GM20000 (cell line): ENCODE results near the gene ADK.
"Not testable (repeated sequence)": the region's sequence is repeated elsewhere in the genome, so short reads cannot be mapped to it uniquely, and the experiment has no call there.

Source experiments
- DNase-seq: peaks from one replicate; pipeline ENCODE4 v3.0.0; 2012; ENCODE audit warnings: low spot score
- TF ChIP-seq, protein P1 (sequence below): IDR thresholded peaks from 2 replicates; pipeline ENCODE4 v1.5.1; 2012; ENCODE audit warnings: mild to moderate bottlenecking, control low read depth; ENCODE audit errors: extremely low read depth, missing control alignments

The ADK gene

DNA sequence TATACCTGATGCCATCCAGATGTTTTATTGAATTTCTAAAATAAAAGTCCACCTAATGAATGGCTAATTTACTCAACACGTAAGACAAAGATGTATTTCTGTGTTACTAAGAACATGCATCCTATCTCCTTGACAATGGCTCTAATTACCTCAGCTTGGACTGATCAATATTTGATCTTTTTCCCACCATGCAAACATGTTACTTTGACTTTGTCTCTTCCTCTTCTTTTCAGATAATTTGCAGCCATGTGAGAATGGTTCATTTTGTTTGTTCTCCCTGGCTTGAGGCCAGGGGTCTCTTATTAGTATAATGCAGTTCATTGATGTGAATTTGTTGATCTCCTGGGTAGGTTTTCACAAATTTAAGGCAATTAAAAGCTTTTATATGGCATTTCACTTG is 302.1 kb downstream of the ADK start:
- TF ChIP-seq, protein P1, sequence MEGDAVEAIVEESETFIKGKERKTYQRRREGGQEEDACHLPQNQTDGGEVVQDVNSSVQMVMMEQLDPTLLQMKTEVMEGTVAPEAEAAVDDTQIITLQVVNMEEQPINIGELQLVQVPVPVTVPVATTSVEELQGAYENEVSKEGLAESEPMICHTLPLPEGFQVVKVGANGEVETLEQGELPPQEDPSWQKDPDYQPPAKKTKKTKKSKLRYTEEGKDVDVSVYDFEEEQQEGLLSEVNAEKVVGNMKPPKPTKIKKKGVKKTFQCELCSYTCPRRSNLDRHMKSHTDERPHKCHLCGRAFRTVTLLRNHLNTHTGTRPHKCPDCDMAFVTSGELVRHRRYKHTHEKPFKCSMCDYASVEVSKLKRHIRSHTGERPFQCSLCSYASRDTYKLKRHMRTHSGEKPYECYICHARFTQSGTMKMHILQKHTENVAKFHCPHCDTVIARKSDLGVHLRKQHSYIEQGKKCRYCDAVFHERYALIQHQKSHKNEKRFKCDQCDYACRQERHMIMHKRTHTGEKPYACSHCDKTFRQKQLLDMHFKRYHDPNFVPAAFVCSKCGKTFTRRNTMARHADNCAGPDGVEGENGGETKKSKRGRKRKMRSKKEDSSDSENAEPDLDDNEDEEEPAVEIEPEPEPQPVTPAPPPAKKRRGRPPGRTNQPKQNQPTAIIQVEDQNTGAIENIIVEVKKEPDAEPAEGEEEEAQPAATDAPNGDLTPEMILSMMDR: no peak
- no peak for DNase-seq

DNA sequence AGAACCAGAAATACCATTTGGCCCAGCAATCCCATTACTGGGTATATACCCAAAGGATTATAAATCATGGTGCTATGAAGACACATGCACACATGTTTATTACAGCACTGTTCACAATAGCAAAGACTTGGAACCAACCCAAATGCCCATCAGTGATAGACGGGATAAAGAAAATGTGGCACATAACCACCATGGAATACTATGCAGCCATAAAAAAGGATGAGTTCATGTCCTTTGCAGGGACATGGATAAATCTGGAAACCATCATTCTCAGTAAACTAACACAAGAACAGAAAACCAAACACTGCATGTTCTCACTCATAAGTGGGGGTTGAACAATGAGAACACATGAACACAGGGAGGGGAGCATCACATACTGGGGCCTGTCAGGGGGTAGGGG is 306.5 kb downstream of the ADK start:
- DNase-seq: not testable (repeated sequence)

DNA sequence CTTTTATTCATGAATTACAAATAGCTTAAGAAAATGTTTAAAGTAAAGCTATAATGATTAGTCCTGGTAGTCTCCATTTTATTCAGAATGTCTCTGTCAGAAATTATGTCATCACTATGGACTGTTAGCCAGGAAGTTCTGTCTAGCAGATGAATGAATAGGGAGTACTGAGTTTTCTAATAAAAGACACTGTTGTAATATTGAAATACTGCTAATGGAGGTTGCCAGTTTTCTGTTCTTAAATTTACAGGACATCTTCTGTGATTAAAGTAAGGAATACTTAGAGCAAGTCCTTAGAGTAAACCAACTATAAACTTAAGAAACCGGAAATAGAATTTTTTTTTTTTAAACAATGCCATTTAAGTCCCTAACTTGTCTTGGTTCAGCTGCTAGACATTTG is 309.8 kb downstream of the ADK start:
- peak; percentile 3 for DNase-seq
- TF ChIP-seq, protein P1: no peak

DNA sequence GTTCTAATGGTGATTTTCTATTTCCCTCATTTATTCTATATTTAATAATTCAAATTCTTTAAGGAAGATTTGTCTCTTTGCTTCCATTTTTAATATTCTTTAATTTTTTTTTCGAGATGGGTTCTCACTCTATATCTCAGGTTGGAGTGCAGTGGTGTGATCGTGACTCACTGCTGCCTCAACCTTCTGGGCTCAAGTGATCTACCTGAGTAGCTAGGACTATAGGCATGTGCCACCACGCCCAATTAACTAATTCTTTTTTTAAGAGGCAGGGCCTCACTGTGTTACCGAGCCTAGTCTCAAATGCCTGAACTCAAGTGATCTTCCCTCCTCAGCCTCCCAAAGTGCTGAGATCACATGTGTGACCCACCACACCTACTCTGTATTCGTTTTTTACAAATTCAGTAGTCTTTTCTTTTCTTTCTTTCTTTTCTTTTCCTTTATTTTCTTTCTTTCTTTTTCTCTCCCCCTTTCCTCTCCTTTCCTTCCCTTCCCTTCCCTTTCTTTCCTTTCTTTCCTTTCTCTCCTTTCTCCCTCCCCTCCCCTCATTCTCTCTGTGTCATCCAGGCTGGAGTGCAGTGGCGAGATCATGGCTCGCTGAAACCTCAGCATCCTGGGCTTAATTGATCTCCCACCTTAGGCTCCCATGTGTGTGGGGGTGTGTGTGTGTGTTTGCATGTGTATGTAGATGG is 323.1 kb downstream of the ADK start:
- TF ChIP-seq, protein P1: no peak

DNA sequence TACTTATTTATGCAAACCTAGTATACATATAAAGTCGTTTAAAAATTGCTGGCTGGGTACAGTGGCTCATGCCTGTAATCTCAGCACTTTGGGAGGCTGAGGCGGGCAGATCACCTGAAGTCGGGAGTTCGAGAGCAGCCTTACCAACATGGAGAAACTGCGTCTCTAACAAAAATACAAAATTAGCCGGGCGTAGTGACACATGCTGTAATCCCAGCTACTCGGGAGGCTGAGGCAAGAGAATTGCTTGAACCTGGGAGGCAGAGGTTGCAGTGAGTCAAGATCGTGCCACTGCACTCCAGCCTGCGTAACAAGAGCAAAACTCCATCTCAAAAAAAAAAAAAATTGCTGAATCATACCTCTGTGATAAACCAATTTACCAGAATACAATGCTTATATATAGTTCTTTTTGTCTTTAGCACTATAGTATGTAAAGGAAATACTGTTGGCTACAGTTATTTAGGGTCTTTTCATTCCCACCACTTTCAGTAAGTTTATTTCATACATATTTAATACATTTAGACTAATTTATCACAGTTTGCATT is 325.2 kb downstream of the ADK start:
- DNase-seq: not testable (repeated sequence)

More for the DNA sequence above, 323.1 kb downstream of the ADK start:
- DNase-seq: no peak

DNA sequence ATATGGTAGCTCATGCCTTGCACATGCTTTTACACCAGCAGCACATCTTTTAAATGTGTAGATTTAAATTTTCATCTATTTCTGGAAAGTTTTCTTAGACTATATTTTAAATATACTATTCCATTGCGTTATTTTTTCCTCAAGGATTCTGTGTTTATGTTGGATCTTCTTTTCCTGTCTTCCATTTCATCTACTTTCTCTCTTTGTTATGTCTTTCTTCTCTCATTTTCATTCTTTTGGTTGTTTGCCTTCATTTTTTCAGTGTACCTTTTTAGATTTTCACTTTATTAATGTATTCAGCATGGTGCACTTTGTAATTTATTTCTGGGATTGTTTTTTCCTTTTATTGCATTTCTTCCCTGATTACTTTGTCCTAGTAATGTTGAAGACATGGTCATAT is 329.8 kb downstream of the ADK start:
- no peak for DNase-seq
- TF ChIP-seq, protein P1: no peak

DNA sequence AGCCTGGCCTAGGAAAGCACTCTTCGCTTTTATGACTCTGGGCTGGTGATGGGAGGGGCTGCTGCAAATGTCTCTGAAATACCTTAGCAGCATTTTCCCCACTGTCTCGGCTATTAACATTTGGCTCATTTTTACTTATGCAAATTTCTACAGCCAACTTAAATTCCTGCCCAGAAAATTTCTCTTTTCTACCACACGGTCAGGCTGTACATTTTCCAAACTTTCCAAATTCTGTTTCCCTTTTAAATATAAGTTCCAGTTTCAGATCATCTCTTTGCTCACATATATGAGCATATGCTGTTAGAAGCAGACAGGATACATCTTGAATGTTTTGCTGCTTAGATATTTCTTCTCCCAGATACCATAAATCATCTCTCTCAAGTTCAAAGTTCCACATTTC is 332.3 kb downstream of the ADK start:
- TF ChIP-seq, protein P1: no peak
- DNase-seq: no peak

DNA sequence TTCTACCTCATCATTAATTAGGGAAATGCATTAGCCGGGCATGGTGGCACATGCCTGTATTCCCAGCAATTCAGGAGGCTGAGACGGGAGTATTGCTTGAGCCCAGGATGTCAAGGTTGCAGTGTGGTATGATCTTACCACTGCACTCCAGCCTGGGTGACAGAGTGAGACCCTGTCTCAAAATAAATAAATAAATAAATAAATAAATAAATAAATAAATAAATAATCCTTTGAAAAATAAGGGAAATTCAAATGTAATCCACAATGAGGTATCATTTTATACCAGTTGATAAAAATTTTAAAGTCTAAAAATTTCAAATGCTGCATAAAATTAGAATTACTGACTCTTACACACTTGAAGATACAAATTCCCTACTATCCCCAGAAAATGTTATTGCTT is 334.3 kb downstream of the ADK start:
- TF ChIP-seq, protein P1: no peak
- no peak for DNase-seq
